Adrenal gland (tissue), 12 donors: ENCODE measurements around the gene PMAIP1. TPM values are rescaled to one million over a fixed set of nuclear protein-coding genes. Genes with fewer than 3 reads are reported as not detected.

ENCODE experiments used
- DNase-seq, 7 donors: peaks; one replicate each; pipeline ENCODE4 v3.0.0-alpha.2; 2019 to 2020
- H3K27ac ChIP-seq, 5 donors: fragments of 200-600 bp; sonication (generic) in 4 of 5; 1 replicate in 3 of 5; 2 replicates in 2 of 5; pipeline versions ENCODE4 v1.5.1 to v1.8.0; 2016 to 2020; ENCODE audit warnings: mild to moderate bottlenecking in 1 of 5
- H3K27me3 ChIP-seq: fragments of 200-600 bp; 2 replicates; pipeline ENCODE4 v1.8.0; 2021
- H3K36me3 ChIP-seq, 2 donors: fragments of 200-600 bp; replicated peaks in 1 of 2; 1 replicate in 1 of 2; 2 replicates in 1 of 2; pipeline versions ENCODE4 v1.5.1 to v1.8.0; 2018 to 2022
- H3K4me1 ChIP-seq, 2 donors: fragments of 200-600 bp; replicated peaks in 1 of 2; 1 replicate in 1 of 2; 2 replicates in 1 of 2; pipeline versions ENCODE4 v1.5.1 to v1.8.0; 2018 to 2021
- H3K4me3 ChIP-seq, 4 donors: fragments of 200-600 bp; sonication (generic) in 3 of 4; one replicate each; pipeline ENCODE4 v1.5.1; 2016 to 2018
- H3K9me3 ChIP-seq, 3 donors: fragments of 200-600 bp; sonication (generic) in 1 of 3; replicated peaks in 1 of 3; 1 replicate in 2 of 3; 2 replicates in 1 of 3; pipeline versions ENCODE4 v1.5.1 to v1.8.0; 2016 to 2021
- CTCF ChIP-seq, 6 experiments: fragments of 450-650 bp in 4 of 6; fragments of 200-600 bp in 2 of 6; sonication (generic) in 1 of 6; IDR thresholded peaks; 1 replicate in 5 of 6; 2 replicates in 1 of 6; pipeline versions ENCODE4 v1.5.1 to v1.8.0; 2016 to 2021; ENCODE audit warnings: antibody characterized with exemption in 6 of 6, mild to moderate bottlenecking in 2 of 6, moderate library complexity in 1 of 6
- POLR2A ChIP-seq, 2 donors: fragments of 450-650 bp; IDR thresholded peaks; one replicate each; pipeline ENCODE4 v1.6.1; 2017; ENCODE audit warnings: antibody characterized with exemption in 2 of 2, mild to moderate bottlenecking in 2 of 2, moderate library complexity in 1 of 2
- WGBS, 4 donors: extraction: QIAGEN DNeasy Blood & Tissue Kit in 2 of 4; methylation state at CpG; one replicate each; pipeline versions ENCODE4 v1.1.5 to v1.1.7; 2013 to 2017; 5-methylcytosine and 5-hydroxymethylcytosine counted together
- intact Hi-C, 2 donors: fragments of 100-400 bp; cut with DNase I; formaldehyde crosslinking; loops; one replicate each; pipeline versions ENCODE4 v1.14.1 to v1.15.0; 2022 to 2023
- polyA plus RNA-seq, 3 donors: library from polyadenylated mRNA; stranded (reverse); fragments of 200-250 nt in 2 of 3; fragments of 350-450 nt in 1 of 3; fragmentation: Illumina TruSeq in 1 of 3; extraction: RNeasy Lipid Tissue Mini Kit (QIAGEN cat#74804) in 1 of 3; gene quantifications; one replicate each; pipeline ENCODE4 v1.2.3, GENCODE V29; 2013 to 2014
- total RNA-seq, 9 donors: library from RNA; depleted of rRNA in 4 of 9; stranded (reverse); fragments of >200 nt in 4 of 9; fragments of 120-200 nt in 1 of 9; fragmentation: NEBNext Ultra II Directional in 1 of 9; extraction: Animal tissue kit (Norgen Biotek cat#: 25700) in 1 of 9; gene quantifications; one replicate each; pipeline versions ENCODE4 v1.1.0 to v1.2.4, GENCODE V29; 2013 to 2023
- donor health status: healthy with polysubstance abuse.
- donor health status: Bipolar disorder and iron deficiency.
- donor health status: DM: yes; HTN: yes; CAD: no.
- donor health status: DM: no; HTN: no; CAD: no.
- donor health status: DM: no; HTN: no; CAD: no.
- donor health status: DM: yes; HTN: yes; CAD: no.

The PMAIP1 gene
- total and polyA plus RNA-seq, 12 donors: 0.13 to 12.0 (median 0.53) TPM; not detected in 2

GRCh38 chr18:59942601-59943000, 42.8 kb downstream of the PMAIP1 start:
- no peaks in the 10 kb centered on the region for H3K4me1 ChIP-seq
- TF ChIP-seq CTCF (IDR thresholded peaks at IDR 0.05): no peak
- TF ChIP-seq POLR2A (IDR thresholded peaks at IDR 0.05): no peak
- 64 to 76% (median 74%) methylated on average over 4 of the region's 4 CpGs for WGBS, 4 donors

GRCh38 chr18:59945544-59945943, 45.7 kb downstream of the PMAIP1 start:
- no peak overlapping the region for H3K27ac ChIP-seq
- 77 to 92% (median 88%) methylated on average over 2 of the region's 2 CpGs for WGBS, 4 donors
- H3K4me1 ChIP-seq: no peaks in the 10 kb centered on the region
- H3K4me3 ChIP-seq: no peak overlapping the region
- TF ChIP-seq POLR2A (IDR thresholded peaks at IDR 0.05): no peak
- TF ChIP-seq CTCF (IDR thresholded peaks at IDR 0.05): no peak
- no peak for DNase-seq
- no peaks in the 10 kb centered on the region for H3K9me3 ChIP-seq
- intact Hi-C loops: no loop called here
- no peaks in the 10 kb centered on the region for H3K27me3 ChIP-seq
- H3K36me3 ChIP-seq: no peaks in the 10 kb centered on the region

More at GRCh38 chr18:59942601-59943000, 42.8 kb downstream of the PMAIP1 start:
- intact Hi-C loops: no loop called here
- Histone ChIP-seq H3K27ac (no peak overlapping the region), H3K27me3 (no peaks in the 10 kb centered on the region), H3K9me3 (no peaks in the 10 kb centered on the region), H3K4me3 (no peak overlapping the region), H3K36me3 (no peaks in the 10 kb centered on the region)
- no peak for DNase-seq

- no peaks in the 10 kb centered on the region for H3K4me1 ChIP-seq
- no peaks in the 10 kb centered on the region for H3K36me3 ChIP-seq
- no peak overlapping the region for H3K27ac ChIP-seq
- H3K9me3 ChIP-seq: no peaks in the 10 kb centered on the region
- H3K27me3 ChIP-seq: no peaks in the 10 kb centered on the region
- TF ChIP-seq CTCF (IDR thresholded peaks at IDR 0.05) (no peak), POLR2A (IDR thresholded peaks at IDR 0.05) (no peak)
- intact Hi-C loops: no loop called here
- no peak overlapping the region for H3K4me3 ChIP-seq
- DNase-seq: peak in 2 of 7 donors; percentile 8 to 10
- WGBS, 4 donors: 58 to 71% (median 61%) methylated on average over 6 of the region's 6 CpGs
Measured at GRCh38 chr18:59950215-59950944, 50.6 kb downstream of the PMAIP1 start.

GRCh38 chr18:59951591-59951990, 51.8 kb downstream of the PMAIP1 start:
- intact Hi-C loops: no loop called here
- Histone ChIP-seq H3K4me1 (no peaks in the 10 kb centered on the region), H3K36me3 (no peaks in the 10 kb centered on the region), H3K9me3 (no peaks in the 10 kb centered on the region), H3K27ac (no peak overlapping the region), H3K27me3 (no peaks in the 10 kb centered on the region), H3K4me3 (no peak overlapping the region)
- no peak for DNase-seq
- 78 to 87% (median 84%) methylated on average over 4 of the region's 4 CpGs for WGBS, 4 donors
- TF ChIP-seq CTCF (IDR thresholded peaks at IDR 0.05) (no peak), POLR2A (IDR thresholded peaks at IDR 0.05) (no peak)
